ENCODE data around the gene INHA.

- TF ChIP-seq POLR2A (IDR thresholded peaks at IDR 0.05; ENCODE audit: borderline replicate concordance, extremely low read depth, insufficient read depth, insufficient read length), result no peak
- no peak for TF ChIP-seq TCF7L2 (IDR thresholded peaks at IDR 0.05; ENCODE audit: borderline replicate concordance, extremely low read depth, insufficient read depth, insufficient read length)
- TF ChIP-seq POLR2AphosphoS5 (IDR thresholded peaks at IDR 0.05; ENCODE audit: low read depth, low read length), result no peak
- no peak for TF ChIP-seq CTCF (IDR thresholded peaks at IDR 0.05 in 2 of 3, conservative IDR thresholded peaks at IDR 0.05 in 1 of 3; ENCODE audit: borderline replicate concordance in 1 of 3, insufficient read depth in 1 of 3, low read depth in 2 of 3, low read length in 2 of 3)
- TF ChIP-seq EZH2 (IDR thresholded peaks at IDR 0.05), result no peak
- no peak for TF ChIP-seq JUND (IDR thresholded peaks at IDR 0.05)
- TF ChIP-seq SIN3A (IDR thresholded peaks at IDR 0.05; ENCODE audit: low read depth), result no peak
- no peak for TF ChIP-seq CEBPB (IDR thresholded peaks at IDR 0.05; ENCODE audit: low read depth)
- TF ChIP-seq RAD21 (IDR thresholded peaks at IDR 0.05; ENCODE audit: low read depth), result no peak
- no peak for TF ChIP-seq ZNF274 (IDR thresholded peaks at IDR 0.05; ENCODE audit: low read depth, low read length)
- TF ChIP-seq MAX (IDR thresholded peaks at IDR 0.05), result no peak
- no peak for TF ChIP-seq ELF1 (IDR thresholded peaks at IDR 0.05; ENCODE audit: borderline replicate concordance, low read depth)
- no peak for TF ChIP-seq EZH2phosphoT487 (IDR thresholded peaks at IDR 0.05; ENCODE audit: borderline replicate concordance)
These were observed 45.1 kb upstream of the INHA start for GRCh38 chr2:219527076-219527394.

All from HCT116 (cell line).